Measurements from ENCODE around the gene MS4A3.

DNA sequence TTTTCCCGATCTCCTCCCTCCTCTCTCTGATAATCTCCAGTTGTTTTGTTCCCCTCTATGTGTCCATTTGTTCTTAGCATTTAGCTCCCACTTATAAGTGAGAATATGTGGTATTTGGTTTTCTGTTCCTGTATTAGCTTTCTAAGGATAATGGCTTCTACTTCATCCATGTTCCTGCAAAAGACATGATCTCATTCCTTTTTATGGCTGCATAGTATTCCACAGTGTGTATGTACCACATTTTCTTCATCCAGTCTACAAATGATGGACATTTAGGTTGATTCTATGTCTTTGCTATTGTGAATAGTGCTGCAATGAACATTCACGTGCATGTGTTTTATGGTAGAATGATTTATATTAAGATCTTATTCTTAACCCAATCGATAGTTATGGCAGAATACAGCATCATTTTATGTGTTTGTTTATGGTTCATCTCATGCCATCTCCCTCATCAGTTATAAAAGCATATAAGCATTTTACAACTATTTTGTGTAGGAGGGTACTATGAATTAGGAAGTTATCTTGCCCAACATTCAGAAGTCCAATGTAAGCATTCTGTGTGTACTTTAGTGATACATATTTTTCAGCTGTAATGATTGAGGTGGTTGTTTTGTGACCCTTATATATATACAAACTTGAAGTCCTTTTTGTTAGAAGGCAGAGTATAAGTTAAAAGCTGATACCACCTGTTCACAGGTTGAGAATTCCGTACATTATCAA is 3.2 kb downstream of the MS4A3 start:
- TF ChIP-seq, protein P1, sequence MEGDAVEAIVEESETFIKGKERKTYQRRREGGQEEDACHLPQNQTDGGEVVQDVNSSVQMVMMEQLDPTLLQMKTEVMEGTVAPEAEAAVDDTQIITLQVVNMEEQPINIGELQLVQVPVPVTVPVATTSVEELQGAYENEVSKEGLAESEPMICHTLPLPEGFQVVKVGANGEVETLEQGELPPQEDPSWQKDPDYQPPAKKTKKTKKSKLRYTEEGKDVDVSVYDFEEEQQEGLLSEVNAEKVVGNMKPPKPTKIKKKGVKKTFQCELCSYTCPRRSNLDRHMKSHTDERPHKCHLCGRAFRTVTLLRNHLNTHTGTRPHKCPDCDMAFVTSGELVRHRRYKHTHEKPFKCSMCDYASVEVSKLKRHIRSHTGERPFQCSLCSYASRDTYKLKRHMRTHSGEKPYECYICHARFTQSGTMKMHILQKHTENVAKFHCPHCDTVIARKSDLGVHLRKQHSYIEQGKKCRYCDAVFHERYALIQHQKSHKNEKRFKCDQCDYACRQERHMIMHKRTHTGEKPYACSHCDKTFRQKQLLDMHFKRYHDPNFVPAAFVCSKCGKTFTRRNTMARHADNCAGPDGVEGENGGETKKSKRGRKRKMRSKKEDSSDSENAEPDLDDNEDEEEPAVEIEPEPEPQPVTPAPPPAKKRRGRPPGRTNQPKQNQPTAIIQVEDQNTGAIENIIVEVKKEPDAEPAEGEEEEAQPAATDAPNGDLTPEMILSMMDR (IDR thresholded peaks at IDR 0.05): no peak
- TF ChIP-seq POLR2A (IDR thresholded peaks at IDR 0.05): no peak
